C4-2B (cell line): ENCODE data around the gene PHLDA3.
"Not testable (repeated sequence)": the region's sequence is repeated elsewhere in the genome, so short reads cannot be mapped to it uniquely, and the experiment has no call there.

Experiments used
- H3K27ac ChIP-seq: fragments of 450-650 bp; 2 replicates; pipeline ENCODE4 v1.5.1; 2017
- CTCF ChIP-seq: fragments of 450-650 bp; conservative IDR thresholded peaks from 2 replicates; pipeline ENCODE4 v1.5.1; 2017; ENCODE audit warnings: mild to moderate bottlenecking
- ZFX ChIP-seq: fragments of 450-650 bp; IDR thresholded peaks from 2 replicates; pipeline ENCODE4 v1.6.1; 2017

The PHLDA3 gene

GRCh38 chr1:201497935-201498509 is 29.0 kb upstream of the PHLDA3 start:
- no peak overlapping the region for H3K27ac ChIP-seq
- TF ChIP-seq CTCF (no peak), ZFX (no peak)

- TF ChIP-seq ZFX (no peak), CTCF (no peak)
- peak overlapping the region; percentile 6; the same call in 1 of the 2 replicates for H3K27ac ChIP-seq
These were observed 27.3 kb upstream of the PHLDA3 start for GRCh38 chr1:201496296-201496690.

- peak overlapping the region; percentile 6; the same call in 1 of the 2 replicates for H3K27ac ChIP-seq
- TF ChIP-seq ZFX, result no peak
- no peak for TF ChIP-seq CTCF
These were observed 26.7 kb upstream of the PHLDA3 start for GRCh38 chr1:201495551-201496295.

- TF ChIP-seq ZFX (no peak), CTCF (no peak)
- no peak overlapping the region for H3K27ac ChIP-seq
These were observed 25.0 kb upstream of the PHLDA3 start for GRCh38 chr1:201493757-201494617.

- not testable (repeated sequence) for H3K27ac ChIP-seq
These were observed 24.2 kb upstream of the PHLDA3 start for GRCh38 chr1:201493026-201493656.

- H3K27ac ChIP-seq, result no peak overlapping the region
- TF ChIP-seq CTCF (no peak), ZFX (no peak)
These were observed 23.0 kb upstream of the PHLDA3 start for GRCh38 chr1:201491896-201492511.

- no peak overlapping the region for H3K27ac ChIP-seq
- TF ChIP-seq ZFX, result no peak
- TF ChIP-seq CTCF, result no peak
These were observed 21.7 kb upstream of the PHLDA3 start for GRCh38 chr1:201490708-201491131.
